Loucy (cell line): Measurements from ENCODE around the gene TNKS1BP1.

Experiments
- H2AFZ ChIP-seq: fragments of 200-600 bp; sonication (generic); 2 replicates; pipeline ENCODE4 v1.6.0; 2016; ENCODE audit warnings: antibody characterized with exemption, mild to moderate bottlenecking, low read length, moderate library complexity
- H3F3A ChIP-seq: fragments of 200-600 bp; 2 replicates; pipeline ENCODE4 v1.6.0; 2016; ENCODE audit warnings: antibody characterized with exemption, low read depth, mild to moderate bottlenecking
- H3K27me3 ChIP-seq: fragments of 200-600 bp; sonication (generic); 2 replicates; pipeline ENCODE4 v1.6.1; 2014; ENCODE audit warnings: low read length, mild to moderate bottlenecking; ENCODE audit not compliant: insufficient read depth, poor library complexity, severe bottlenecking
- H3K36me3 ChIP-seq: fragments of 200-600 bp; sonication (generic); 2 replicates; pipeline ENCODE4 v1.6.1; 2016; ENCODE audit warnings: low read length; ENCODE audit not compliant: insufficient read depth
- H3K4me1 ChIP-seq: fragments of 200-600 bp; sonication (generic); 2 replicates; pipeline ENCODE4 v1.5.1; 2014; ENCODE audit warnings: low read length, mild to moderate bottlenecking; ENCODE audit not compliant: insufficient read depth, poor library complexity, severe bottlenecking
- H3K4me2 ChIP-seq: fragments of 200-600 bp; sonication (generic); 2 replicates; pipeline ENCODE4 v1.6.0; 2014; ENCODE audit warnings: antibody characterized with exemption, low read length, low read depth, mild to moderate bottlenecking; ENCODE audit not compliant: poor library complexity, severe bottlenecking
- H3K4me3 ChIP-seq: fragments of 200-600 bp; sonication (generic); 2 replicates; pipeline ENCODE4 v1.5.1; 2014; ENCODE audit warnings: low read length, mild to moderate bottlenecking, mixed read lengths; ENCODE audit not compliant: poor library complexity, severe bottlenecking
- H3K79me2 ChIP-seq: fragments of 200-600 bp; sonication (generic); 2 replicates; pipeline ENCODE4 v1.6.1; 2014; ENCODE audit warnings: low read length; ENCODE audit not compliant: insufficient read depth
- H3K9ac ChIP-seq: fragments of 200-600 bp; sonication (generic); 2 replicates; pipeline ENCODE4 v1.6.0; 2014; ENCODE audit warnings: mild to moderate bottlenecking, low read depth, low read length, moderate library complexity; ENCODE audit not compliant: poor library complexity, severe bottlenecking
- H3K9me2 ChIP-seq: fragments of 200-600 bp; sonication (generic); replicated peaks from 2 replicates; pipeline ENCODE4 v1.6.1; 2016; ENCODE audit warnings: low read depth, low read length, mixed read lengths
- H3K9me3 ChIP-seq: fragments of 200-600 bp; sonication (generic); 2 replicates; pipeline ENCODE4 v1.6.1; 2014; ENCODE audit warnings: mild to moderate bottlenecking, antibody characterized with exemption, low read length, low read depth; ENCODE audit not compliant: insufficient read depth
- H4K20me1 ChIP-seq: fragments of 200-600 bp; sonication (generic); 2 replicates; pipeline ENCODE4 v1.6.0; 2014; ENCODE audit warnings: antibody characterized with exemption, low read length, mild to moderate bottlenecking; ENCODE audit not compliant: insufficient read depth, poor library complexity, severe bottlenecking
- CTCF ChIP-seq: fragments of 200-600 bp; sonication (generic); conservative IDR thresholded peaks from 2 replicates; pipeline ENCODE4 v1.5.1; 2014; ENCODE audit warnings: mild to moderate bottlenecking, antibody characterized with exemption, low read length
- EZH2phosphoT487 ChIP-seq: fragments of 200-600 bp; IDR thresholded peaks from 2 replicates; pipeline ENCODE4 v1.6.1; 2018; ENCODE audit warnings: antibody characterized with exemption, mild to moderate bottlenecking, moderate library complexity, borderline replicate concordance

Gene TNKS1BP1

GRCh38 chr11:57314221-57314973, 10.4 kb downstream of the TNKS1BP1 start:
- Histone ChIP-seq H3K9ac (no peak overlapping the region), H3K4me1 (peaks cover 31% of the 10 kb centered on the region), H4K20me1 (no peaks in the 10 kb centered on the region), H3K27me3 (no peaks in the 10 kb centered on the region), H3K36me3 (0 out of 2 replicates have a peak, but pooled peaks cover 5% of the 10 kb centered on the region), H3K79me2 (no peaks in the 10 kb centered on the region), H3K4me3 (no peak overlapping the region), H3F3A (no peaks in the 10 kb centered on the region), H2AFZ (no peak overlapping the region), H3K9me2 (no peaks in the 10 kb centered on the region), H3K9me3 (no peaks in the 10 kb centered on the region), H3K4me2 (no peak overlapping the region)
- no peak for TF ChIP-seq EZH2phosphoT487
- no peak for TF ChIP-seq CTCF

- Histone ChIP-seq H3K4me2 (no peak overlapping the region), H3K9me2 (no peaks in the 10 kb centered on the region), H3K9me3 (no peaks in the 10 kb centered on the region), H4K20me1 (no peaks in the 10 kb centered on the region), H3K4me1 (peaks cover 31% of the 10 kb centered on the region), H3K79me2 (no peaks in the 10 kb centered on the region), H2AFZ (no peak overlapping the region), H3K9ac (no peak overlapping the region), H3K27me3 (no peaks in the 10 kb centered on the region), H3K36me3 (0 out of 2 replicates have a peak, but pooled peaks cover 5% of the 10 kb centered on the region), H3F3A (no peaks in the 10 kb centered on the region), H3K4me3 (no peak overlapping the region)
- TF ChIP-seq CTCF, result no peak
- no peak for TF ChIP-seq EZH2phosphoT487
Observed at GRCh38 chr11:57313788-57314135, 11.0 kb downstream of the TNKS1BP1 start.

- H3K4me3 ChIP-seq, result no peak overlapping the region
- H3K9me3 ChIP-seq, result no peaks in the 10 kb centered on the region
- no peak overlapping the region for H3K4me2 ChIP-seq
- H4K20me1 ChIP-seq, result no peaks in the 10 kb centered on the region
- no peaks in the 10 kb centered on the region for H3F3A ChIP-seq
- no peaks in the 10 kb centered on the region for H3K79me2 ChIP-seq
- peaks cover 31% of the 10 kb centered on the region for H3K4me1 ChIP-seq
- no peak overlapping the region for H3K9ac ChIP-seq
- no peaks in the 10 kb centered on the region for H3K9me2 ChIP-seq
- TF ChIP-seq CTCF (no peak), EZH2phosphoT487 (no peak)
- H3K27me3 ChIP-seq, result no peaks in the 10 kb centered on the region
- H3K36me3 ChIP-seq, result 0 out of 2 replicates have a peak, but pooled peaks cover 5% of the 10 kb centered on the region
- H2AFZ ChIP-seq, result no peak overlapping the region
Observed at GRCh38 chr11:57313071-57313787, 11.5 kb downstream of the TNKS1BP1 start.
